ACC112 (cell line): Measurements from ENCODE around the gene PTBP2.

ENCODE experiments used
- H2AFZ ChIP-seq: fragments of 200-600 bp; sonication (generic); one replicate; pipeline ENCODE4 v1.6.0; 2017; ENCODE audit warnings: antibody characterized with exemption, low read length; ENCODE audit not compliant: unreplicated experiment
- H3K27ac ChIP-seq: fragments of 200-600 bp; sonication (generic); 2 replicates; pipeline ENCODE4 v1.5.1; 2014; ENCODE audit warnings: low read depth, mild to moderate bottlenecking, antibody characterized with exemption, low read length, moderate library complexity
- H3K27me3 ChIP-seq: fragments of 200-600 bp; sonication (generic); 2 replicates; pipeline ENCODE4 v1.6.1; 2014; ENCODE audit warnings: mild to moderate bottlenecking, antibody characterized with exemption, low read length, moderate library complexity, mixed read lengths; ENCODE audit not compliant: insufficient read depth
- H3K36me3 ChIP-seq: fragments of 200-600 bp; sonication (generic); 2 replicates; pipeline ENCODE4 v1.6.1; 2016; ENCODE audit warnings: mild to moderate bottlenecking, antibody characterized with exemption, low read length, moderate library complexity, mixed read lengths; ENCODE audit not compliant: insufficient read depth
- H3K4me1 ChIP-seq: fragments of 200-600 bp; sonication (generic); one replicate; pipeline ENCODE4 v1.6.1; 2016; ENCODE audit warnings: low read length, mixed read lengths; ENCODE audit not compliant: insufficient read depth, unreplicated experiment, control insufficient read depth
- H3K4me3 ChIP-seq: fragments of 200-600 bp; sonication (generic); 2 replicates; pipeline ENCODE4 v1.5.1; 2014; ENCODE audit warnings: mild to moderate bottlenecking, low read depth, low read length
- H3K79me2 ChIP-seq: fragments of 200-600 bp; sonication (generic); one replicate; pipeline ENCODE4 v1.6.0; 2016; ENCODE audit warnings: low read length; ENCODE audit not compliant: control insufficient read depth, unreplicated experiment, insufficient read depth

The PTBP2 gene

DNA sequence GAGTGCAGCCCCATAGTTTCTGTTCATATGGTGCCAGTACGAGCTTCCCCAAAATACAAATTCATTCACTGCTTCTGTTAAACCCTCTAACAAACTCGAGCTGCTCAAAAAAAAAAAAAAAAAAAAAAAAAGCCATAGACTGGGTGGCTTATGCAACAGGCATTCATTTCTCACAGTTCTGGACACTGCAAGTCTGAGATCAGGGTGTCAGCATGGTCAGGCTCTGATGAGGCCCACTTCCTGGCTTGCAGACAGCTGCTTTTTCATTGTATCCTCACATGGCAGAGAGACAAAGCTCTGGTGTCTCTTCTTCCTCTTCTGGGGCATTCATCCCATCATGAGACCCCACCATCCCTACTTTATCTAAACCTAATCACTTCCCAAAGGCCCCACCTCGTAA lies 121.6 kb downstream of the PTBP2 start:
- H3K4me3 ChIP-seq: no peak overlapping the region
- no peak overlapping the region for H3K27ac ChIP-seq
- no peaks in the 10 kb centered on the region for H3K36me3 ChIP-seq
- no peaks in the 10 kb centered on the region for H3K79me2 ChIP-seq
- no peak overlapping the region for H2AFZ ChIP-seq
- H3K4me1 ChIP-seq: no peaks in the 10 kb centered on the region
- H3K27me3 ChIP-seq: no peaks in the 10 kb centered on the region

DNA sequence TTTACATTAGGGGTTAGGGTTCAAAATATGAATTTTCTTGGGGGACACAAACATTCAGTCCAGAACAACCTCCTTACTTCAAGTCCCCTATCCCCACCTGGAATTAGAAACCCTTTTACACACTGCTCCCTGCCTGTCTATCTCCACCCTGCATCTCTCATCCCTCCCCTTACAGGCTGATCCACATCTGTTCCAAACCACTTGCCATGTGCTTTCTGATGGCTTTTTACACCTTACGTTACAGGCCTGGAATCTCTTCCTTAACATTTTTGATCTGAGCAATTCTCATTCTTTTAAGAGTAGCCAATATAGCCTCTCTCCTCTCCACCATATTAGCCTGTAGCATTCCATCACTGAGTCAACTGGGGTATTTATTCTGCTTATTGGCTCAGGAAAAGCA lies 122.0 kb downstream of the PTBP2 start:
- Histone ChIP-seq H3K4me3 (no peak overlapping the region), H2AFZ (no peak overlapping the region), H3K27me3 (no peaks in the 10 kb centered on the region), H3K79me2 (no peaks in the 10 kb centered on the region), H3K4me1 (no peaks in the 10 kb centered on the region), H3K36me3 (no peaks in the 10 kb centered on the region), H3K27ac (no peak overlapping the region)

DNA sequence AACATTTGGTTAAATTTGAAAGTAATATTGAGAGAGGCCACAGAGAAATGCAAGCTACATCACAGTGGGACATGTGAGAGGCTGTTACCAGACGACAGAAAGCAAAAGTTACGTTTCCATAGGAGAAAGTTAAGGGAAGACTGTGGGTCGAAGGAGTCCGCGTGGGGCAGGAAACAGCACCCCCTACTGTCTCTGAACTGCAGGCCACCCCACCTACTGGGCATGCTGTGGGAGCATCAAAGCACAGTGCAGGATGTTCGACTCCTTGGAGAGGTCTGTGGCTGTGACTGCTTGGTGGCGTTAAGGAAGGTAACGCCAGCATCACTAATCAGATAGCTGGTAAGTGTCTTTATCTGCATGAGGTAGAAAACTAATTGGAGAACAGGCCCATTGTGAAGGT lies 123.9 kb downstream of the PTBP2 start:
- Histone ChIP-seq H3K27ac (no peak overlapping the region), H3K4me3 (no peak overlapping the region), H3K79me2 (no peaks in the 10 kb centered on the region), H3K27me3 (no peaks in the 10 kb centered on the region), H2AFZ (no peak overlapping the region), H3K4me1 (no peaks in the 10 kb centered on the region), H3K36me3 (no peaks in the 10 kb centered on the region)

DNA sequence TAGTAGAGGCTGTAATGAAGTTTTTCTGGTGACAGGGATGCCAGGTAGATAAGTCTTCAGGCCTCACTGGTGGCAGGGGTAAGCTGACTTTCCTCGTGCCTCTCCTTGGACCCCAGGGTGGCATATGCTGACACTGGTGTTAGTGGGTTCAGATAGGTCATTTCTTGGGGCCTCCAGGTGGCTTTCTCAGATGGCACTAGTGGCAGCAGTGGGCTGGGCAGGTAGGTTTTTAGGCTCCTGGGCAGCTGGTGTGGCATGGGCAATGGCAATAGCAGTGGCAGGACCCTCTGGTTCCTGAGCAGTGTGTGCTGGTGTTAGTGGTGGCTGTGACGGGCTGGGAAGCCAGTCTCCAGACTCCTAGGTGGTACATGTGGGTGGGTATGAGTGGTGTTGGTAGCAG lies 140.3 kb downstream of the PTBP2 start:
- Histone ChIP-seq H3K27ac (no peak overlapping the region), H3K4me1 (peaks cover 28% of the 10 kb centered on the region), H3K4me3 (no peak overlapping the region), H3K27me3 (no peaks in the 10 kb centered on the region), H3K36me3 (no peaks in the 10 kb centered on the region), H2AFZ (no peak overlapping the region), H3K79me2 (no peaks in the 10 kb centered on the region)

DNA sequence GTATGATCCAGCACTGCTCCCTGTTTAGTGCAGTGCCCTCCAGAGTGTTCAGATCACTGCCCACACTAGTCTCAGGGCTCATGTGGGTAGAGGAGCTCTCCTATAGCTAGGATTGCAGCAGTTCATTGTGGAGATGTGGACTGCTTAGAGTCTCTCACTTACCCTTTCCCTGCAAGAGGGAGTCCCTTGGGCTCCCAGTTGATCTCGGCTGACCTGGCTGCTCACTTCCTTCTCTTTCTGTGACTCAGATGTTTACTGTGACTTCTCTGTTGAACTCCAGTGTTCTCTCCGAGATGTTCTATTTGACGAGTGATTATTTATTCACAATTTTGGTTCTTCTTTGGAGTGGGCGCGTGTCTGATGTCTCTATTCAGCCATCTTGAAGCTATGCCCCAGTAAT lies 141.9 kb downstream of the PTBP2 start:
- Histone ChIP-seq H3K4me3 (no peak overlapping the region), H3K4me1 (peaks cover 28% of the 10 kb centered on the region), H3K79me2 (no peaks in the 10 kb centered on the region)

More for the DNA sequence above, 141.9 kb downstream of the PTBP2 start:
- Histone ChIP-seq H3K27me3 (no peaks in the 10 kb centered on the region), H3K36me3 (no peaks in the 10 kb centered on the region), H2AFZ (no peak overlapping the region), H3K27ac (peak overlapping the region; percentile 18; the same call in 1 of the 2 replicates)
